HepG2 (cell line): ENCODE results near the gene COA1. TPM values are rescaled to one million over a fixed set of nuclear protein-coding genes. Genes with fewer than 3 reads are reported as not detected.

Experiments
- CCDC6 ChIP-seq: sonication (generic); formaldehyde crosslinking; IDR thresholded peaks from 2 replicates; pipeline ENCODE4 v1.8.1; 2022; ENCODE audit warnings: mild to moderate bottlenecking, missing genetic modification reagents, moderate library complexity
- GATAD2A ChIP-seq: IDR thresholded peaks from 2 replicates; pipeline ENCODE4 v1.6.1; 2016
- MTA3 ChIP-seq: sonication (generic); formaldehyde crosslinking; IDR thresholded peaks from 2 replicates; pipeline ENCODE4 v1.4.0; 2020; ENCODE audit warnings: missing genetic modification reagents
- POLR2A ChIP-seq, 2 experiments: IDR thresholded peaks; 2 replicates each; pipeline ENCODE4 v1.6.1; 2011; ENCODE audit warnings: low read depth in 2 of 2, low read length in 2 of 2, mild to moderate bottlenecking in 1 of 2, moderate library complexity in 1 of 2; ENCODE audit not compliant: insufficient read depth in 1 of 2
- POLR2AphosphoS5 ChIP-seq: IDR thresholded peaks from 2 replicates; pipeline ENCODE4 v1.6.1; 2012; ENCODE audit warnings: low read depth, low read length
- SIN3A ChIP-seq: IDR thresholded peaks from 2 replicates; pipeline ENCODE4 v1.6.1; 2011; ENCODE audit warnings: low read depth, mild to moderate bottlenecking, control low read depth, low read length, borderline replicate concordance
- TFAP4 ChIP-seq: sonication (generic); IDR thresholded peaks from 2 replicates; pipeline ENCODE4 v1.6.1; 2016; ENCODE audit warnings: low read depth, borderline replicate concordance
- TOE1 ChIP-seq: sonication (generic); formaldehyde crosslinking; IDR thresholded peaks from 2 replicates; pipeline ENCODE4 v1.4.0; 2020; ENCODE audit warnings: mild to moderate bottlenecking, missing genetic modification reagents
- XBP1 ChIP-seq: sonication (generic); formaldehyde crosslinking; IDR thresholded peaks from 2 replicates; pipeline ENCODE4 v1.5.0; 2020; ENCODE audit warnings: missing genetic modification reagents
- ZBTB38 ChIP-seq: sonication (generic); formaldehyde crosslinking; IDR thresholded peaks from 2 replicates; pipeline ENCODE4 v1.5.1; 2020; ENCODE audit warnings: mild to moderate bottlenecking, missing genetic modification reagents
- ZFP36 ChIP-seq: fragments of 150-350 bp; IDR thresholded peaks from 2 replicates; pipeline ENCODE4 v1.6.1; 2018; ENCODE audit warnings: borderline replicate concordance, low read length, low read depth; ENCODE audit not compliant: partially characterized antibody
- ZNF501 ChIP-seq: sonication (generic); formaldehyde crosslinking; IDR thresholded peaks from 2 replicates; pipeline ENCODE4 v1.5.1; 2020; ENCODE audit warnings: mild to moderate bottlenecking, moderate library complexity, missing genetic modification reagents
- ZNF550 ChIP-seq: sonication (generic); formaldehyde crosslinking; IDR thresholded peaks from 2 replicates; pipeline ENCODE4 v1.4.0; 2020; ENCODE audit warnings: mild to moderate bottlenecking, missing genetic modification reagents, borderline replicate concordance
- ZNF768 ChIP-seq: sonication (generic); formaldehyde crosslinking; IDR thresholded peaks from 2 replicates; pipeline ENCODE4 v1.4.0; 2020; ENCODE audit warnings: missing genetic modification reagents
- polyA plus RNA-seq, 8 experiments: library from polyadenylated mRNA; depleted of rRNA in 3 of 8; stranded (reverse) in 7 of 8; unstranded in 1 of 8; fragments of >200 nt; fragmentation: Illumina TruSeq in 4 of 8; extraction: Trizol in 4 of 8; gene quantifications; 2 replicates each; pipeline versions ENCODE4 v1.2.1 to v1.2.3, GENCODE V29; 2011 to 2016; ENCODE audit warnings: low read depth in 4 of 8, missing spikeins in 1 of 8, mixed read lengths in 1 of 8; ENCODE audit not compliant: insufficient read depth in 1 of 8
- total RNA-seq, 5 experiments: library from RNA; depleted of rRNA; stranded (reverse); fragments of >200 nt; fragmentation: Illumina TruSeq; extraction: Trizol; gene quantifications; 2 replicates each; pipeline ENCODE4 v1.2.3, GENCODE V29; 2016; ENCODE audit warnings: low read depth in 1 of 5
- TF ChIP-seq, protein P1 (sequence below): IDR thresholded peaks from 2 replicates; pipeline ENCODE4 v1.6.1; 2016; ENCODE audit warnings: mild to moderate bottlenecking
- TF ChIP-seq, protein P2 (sequence below): sonication (generic); formaldehyde crosslinking; IDR thresholded peaks from 2 replicates; pipeline ENCODE4 v1.8.0; 2022; ENCODE audit warnings: mild to moderate bottlenecking, missing genetic modification reagents, moderate library complexity
- TF ChIP-seq, protein P3 (sequence below): sonication (generic); formaldehyde crosslinking; IDR thresholded peaks from 2 replicates; pipeline ENCODE4 v1.5.0; 2020; ENCODE audit warnings: missing genetic modification reagents, mild to moderate bottlenecking, borderline replicate concordance
- TF ChIP-seq, protein P4 (sequence below): sonication (generic); formaldehyde crosslinking; IDR thresholded peaks from 2 replicates; pipeline ENCODE4 v1.4.0; 2020; ENCODE audit warnings: missing genetic modification reagents
- TF ChIP-seq, protein P5 (sequence below): sonication (generic); formaldehyde crosslinking; IDR thresholded peaks from 2 replicates; pipeline ENCODE4 v1.8.0; 2022; ENCODE audit warnings: missing genetic modification reagents, mild to moderate bottlenecking, inconsistent platforms, borderline replicate concordance

COA1 gene
- total and polyA plus RNA-seq, 2 of the 13 experiments (the other 11 are each of a cell fraction or from before 2014, with no cell fraction given) = 33.2 to 65.7 TPM

GRCh38 chr7:43769791-43770465 lies 40.6 kb upstream of the COA1 start (continued):
- TF ChIP-seq XBP1 (CRISPR knock-in tag) (no peak), ZBTB38 (CRISPR knock-in tag) (peak; percentile 64), ZFP36 (no peak), ZNF550 (no peak), POLR2A (IDR thresholded peaks at IDR 0.05; ENCODE audit: insufficient read depth in 1 of 2, low read depth in 2 of 2, low read length in 2 of 2) (no peak; a peak in 1 of 4 replicates), GATAD2A (CRISPR knock-in tag) (peak; percentile 96), MTA3 (CRISPR knock-in tag) (no peak), POLR2AphosphoS5 (no peak), ZNF501 (CRISPR knock-in tag) (no peak), ZNF768 (CRISPR knock-in tag) (no peak), SIN3A (no peak), CCDC6 (CRISPR knock-in tag) (peak; percentile 81; the same call in 1 of the 2 replicates), TOE1 (CRISPR knock-in tag) (no peak), TFAP4 (peak; percentile 22; the same call in 1 of the 2 replicates)
- TF ChIP-seq, protein P1, sequence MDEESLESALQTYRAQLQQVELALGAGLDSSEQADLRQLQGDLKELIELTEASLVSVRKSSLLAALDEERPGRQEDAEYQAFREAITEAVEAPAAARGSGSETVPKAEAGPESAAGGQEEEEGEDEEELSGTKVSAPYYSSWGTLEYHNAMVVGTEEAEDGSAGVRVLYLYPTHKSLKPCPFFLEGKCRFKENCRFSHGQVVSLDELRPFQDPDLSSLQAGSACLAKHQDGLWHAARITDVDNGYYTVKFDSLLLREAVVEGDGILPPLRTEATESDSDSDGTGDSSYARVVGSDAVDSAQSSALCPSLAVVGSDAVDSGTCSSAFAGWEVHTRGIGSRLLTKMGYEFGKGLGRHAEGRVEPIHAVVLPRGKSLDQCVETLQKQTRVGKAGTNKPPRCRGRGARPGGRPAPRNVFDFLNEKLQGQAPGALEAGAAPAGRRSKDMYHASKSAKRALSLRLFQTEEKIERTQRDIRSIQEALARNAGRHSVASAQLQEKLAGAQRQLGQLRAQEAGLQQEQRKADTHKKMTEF (CRISPR knock-in tag) = peak; percentile 94
- TF ChIP-seq, protein P2, sequence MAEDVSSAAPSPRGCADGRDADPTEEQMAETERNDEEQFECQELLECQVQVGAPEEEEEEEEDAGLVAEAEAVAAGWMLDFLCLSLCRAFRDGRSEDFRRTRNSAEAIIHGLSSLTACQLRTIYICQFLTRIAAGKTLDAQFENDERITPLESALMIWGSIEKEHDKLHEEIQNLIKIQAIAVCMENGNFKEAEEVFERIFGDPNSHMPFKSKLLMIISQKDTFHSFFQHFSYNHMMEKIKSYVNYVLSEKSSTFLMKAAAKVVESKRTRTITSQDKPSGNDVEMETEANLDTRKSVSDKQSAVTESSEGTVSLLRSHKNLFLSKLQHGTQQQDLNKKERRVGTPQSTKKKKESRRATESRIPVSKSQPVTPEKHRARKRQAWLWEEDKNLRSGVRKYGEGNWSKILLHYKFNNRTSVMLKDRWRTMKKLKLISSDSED (CRISPR knock-in tag) = no peak
- TF ChIP-seq, protein P3, sequence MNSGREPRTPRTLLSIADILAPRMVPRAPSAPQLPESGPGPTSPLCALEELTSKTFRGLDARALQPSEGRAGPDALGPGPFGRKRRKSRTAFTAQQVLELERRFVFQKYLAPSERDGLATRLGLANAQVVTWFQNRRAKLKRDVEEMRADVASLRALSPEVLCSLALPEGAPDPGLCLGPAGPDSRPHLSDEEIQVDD = no peak
- TF ChIP-seq, protein P4, sequence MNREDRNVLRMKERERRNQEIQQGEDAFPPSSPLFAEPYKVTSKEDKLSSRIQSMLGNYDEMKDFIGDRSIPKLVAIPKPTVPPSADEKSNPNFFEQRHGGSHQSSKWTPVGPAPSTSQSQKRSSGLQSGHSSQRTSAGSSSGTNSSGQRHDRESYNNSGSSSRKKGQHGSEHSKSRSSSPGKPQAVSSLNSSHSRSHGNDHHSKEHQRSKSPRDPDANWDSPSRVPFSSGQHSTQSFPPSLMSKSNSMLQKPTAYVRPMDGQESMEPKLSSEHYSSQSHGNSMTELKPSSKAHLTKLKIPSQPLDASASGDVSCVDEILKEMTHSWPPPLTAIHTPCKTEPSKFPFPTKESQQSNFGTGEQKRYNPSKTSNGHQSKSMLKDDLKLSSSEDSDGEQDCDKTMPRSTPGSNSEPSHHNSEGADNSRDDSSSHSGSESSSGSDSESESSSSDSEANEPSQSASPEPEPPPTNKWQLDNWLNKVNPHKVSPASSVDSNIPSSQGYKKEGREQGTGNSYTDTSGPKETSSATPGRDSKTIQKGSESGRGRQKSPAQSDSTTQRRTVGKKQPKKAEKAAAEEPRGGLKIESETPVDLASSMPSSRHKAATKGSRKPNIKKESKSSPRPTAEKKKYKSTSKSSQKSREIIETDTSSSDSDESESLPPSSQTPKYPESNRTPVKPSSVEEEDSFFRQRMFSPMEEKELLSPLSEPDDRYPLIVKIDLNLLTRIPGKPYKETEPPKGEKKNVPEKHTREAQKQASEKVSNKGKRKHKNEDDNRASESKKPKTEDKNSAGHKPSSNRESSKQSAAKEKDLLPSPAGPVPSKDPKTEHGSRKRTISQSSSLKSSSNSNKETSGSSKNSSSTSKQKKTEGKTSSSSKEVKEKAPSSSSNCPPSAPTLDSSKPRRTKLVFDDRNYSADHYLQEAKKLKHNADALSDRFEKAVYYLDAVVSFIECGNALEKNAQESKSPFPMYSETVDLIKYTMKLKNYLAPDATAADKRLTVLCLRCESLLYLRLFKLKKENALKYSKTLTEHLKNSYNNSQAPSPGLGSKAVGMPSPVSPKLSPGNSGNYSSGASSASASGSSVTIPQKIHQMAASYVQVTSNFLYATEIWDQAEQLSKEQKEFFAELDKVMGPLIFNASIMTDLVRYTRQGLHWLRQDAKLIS = no peak; the same call in 1 of the 2 replicates
- TF ChIP-seq, protein P5, sequence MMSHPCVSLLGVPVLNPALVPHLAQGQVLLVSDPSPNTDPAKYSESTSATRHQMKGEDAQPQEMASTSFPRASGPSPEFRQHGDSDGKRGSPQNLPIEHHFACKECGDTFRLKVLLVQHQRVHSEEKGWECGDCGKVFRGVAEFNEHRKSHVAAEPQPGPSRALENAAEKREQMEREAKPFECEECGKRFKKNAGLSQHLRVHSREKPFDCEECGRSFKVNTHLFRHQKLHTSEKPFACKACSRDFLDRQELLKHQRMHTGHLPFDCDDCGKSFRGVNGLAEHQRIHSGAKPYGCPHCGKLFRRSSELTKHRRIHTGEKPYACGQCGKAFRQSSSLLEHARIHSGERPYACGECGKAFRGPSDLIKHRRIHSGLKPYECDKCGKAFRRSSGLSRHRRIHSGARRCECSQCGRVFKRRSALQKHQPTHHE (CRISPR knock-in tag) = 0 out of 2 replicates have a peak, but pooled peaks have one; percentile 49
